K562 (cell line): ENCODE data around the gene LILRA2. TPM values are rescaled to one million over a fixed set of nuclear protein-coding genes. Genes with fewer than 3 reads are reported as not detected.

Experiments used
- ATAC-seq: fragments of 200-7000 bp; cut with Tn5 transposase; 3 replicates; pipeline ENCODE4 v1.9.1; 2020; ENCODE audit warnings: moderate library complexity
- BruUV-seq: library from RNA; stranded (reverse); fragments of 400-500 nt; replicated peaks from 2 replicates; lab custom pipeline; 2021; lab: Mats Ljungman, UMichigan
- CTCF ChIA-PET: fragments of 300-600 bp; formaldehyde crosslinking; extraction: SDS; loops from one replicate; lab custom pipeline; 2021; ENCODE audit warnings: low intra/inter-chr PET ratio; lab: Yijun Ruan, JAX
- POLR2A ChIA-PET: fragments of 300-600, 350-650 bp; sonication (Branson Sonifier 250); formaldehyde crosslinking; extraction: SDS; loops from one replicate; lab custom pipeline; 2021; ENCODE audit warnings: antibody characterized with exemption, inconsistent platforms; lab: Yijun Ruan, JAX
- DNase-seq, 4 experiments: peaks; one replicate each; pipeline versions ENCODE4 v3.0.0 to v3.0.0-alpha.2; 2011 to 2018; ENCODE audit warnings: low spot score in 3 of 4, mixed read lengths in 3 of 4; ENCODE audit errors: extremely low read depth in 1 of 4
- FAIRE-seq: peaks from 2 replicates; lab custom pipeline; 2011; peaks lifted over from hg19 to GRCh38; lab: Jason Lieb, UNC
- H2AFZ ChIP-seq: 2 replicates; pipeline ENCODE4 v1.6.0; 2011; ENCODE audit warnings: low read depth, low read length, control low read depth, inconsistent platforms
- H3K27ac ChIP-seq: fragments of 200-600 bp; 3 replicates; pipeline ENCODE4 v1.8.0; 2011; ENCODE audit warnings: low read depth, mild to moderate bottlenecking, control low read depth, inconsistent platforms, low read length, moderate library complexity, mixed read lengths; ENCODE audit errors: extremely low read depth
- H3K27me3 ChIP-seq, 2 experiments: fragments of 300-600 bp in 1 of 2; 2 replicates in 1 of 2; 3 replicates in 1 of 2; pipeline versions ENCODE4 v1.6.0 to v1.8.0; 2011; ENCODE audit warnings: inconsistent platforms in 2 of 2, low read length in 2 of 2, mild to moderate bottlenecking in 1 of 2, mixed read lengths in 1 of 2, moderate library complexity in 1 of 2; ENCODE audit not compliant: control insufficient read depth in 2 of 2, insufficient read depth in 2 of 2
- H3K36me3 ChIP-seq: fragments of 300-600 bp; 3 replicates; pipeline ENCODE4 v1.8.0; 2011; ENCODE audit warnings: mild to moderate bottlenecking, low read length, inconsistent platforms; ENCODE audit not compliant: control insufficient read depth, insufficient read depth
- H3K4me1 ChIP-seq, 2 experiments: fragments of 200-600 bp in 1 of 2; replicated peaks in 1 of 2; 2 replicates in 1 of 2; 3 replicates in 1 of 2; pipeline versions ENCODE4 v1.5.1 to v1.8.0; 2011; ENCODE audit warnings: inconsistent platforms in 2 of 2, low read length in 2 of 2, mild to moderate bottlenecking in 1 of 2, mixed read lengths in 1 of 2, moderate library complexity in 1 of 2; ENCODE audit not compliant: control insufficient read depth in 2 of 2, insufficient read depth in 2 of 2
- H3K4me2 ChIP-seq: 2 replicates; pipeline ENCODE4 v1.6.1; 2011; ENCODE audit warnings: low read length, control low read depth, inconsistent platforms, mixed read lengths; ENCODE audit not compliant: insufficient read depth
- H3K4me3 ChIP-seq: fragments of 200-600 bp; sonication (generic), shearing (Covaris generic); 2 replicates; pipeline ENCODE4 v1.5.1; 2016; ENCODE audit warnings: control low read depth, inconsistent platforms
- H3K79me2 ChIP-seq: fragments of 200-600 bp; 3 replicates; pipeline ENCODE4 v1.8.0; 2011; ENCODE audit warnings: low read length, inconsistent platforms; ENCODE audit not compliant: control insufficient read depth, insufficient read depth
- H3K9ac ChIP-seq, 2 experiments: 2 replicates each; pipeline versions ENCODE4 v1.6.0 to v1.6.1; 2011; ENCODE audit warnings: low read depth in 2 of 2, low read length in 2 of 2, control low read depth in 1 of 2, inconsistent platforms in 1 of 2, mild to moderate bottlenecking in 1 of 2, mixed read lengths in 1 of 2; ENCODE audit not compliant: insufficient read depth in 1 of 2
- H3K9me1 ChIP-seq: one replicate; pipeline ENCODE4 v1.6.0; 2011; ENCODE audit warnings: inconsistent platforms, mild to moderate bottlenecking, low read length, moderate library complexity; ENCODE audit not compliant: control insufficient read depth, insufficient read depth
- H3K9me3 ChIP-seq: replicated peaks from 2 replicates; pipeline ENCODE4 v1.5.1; 2011; ENCODE audit warnings: low read depth, low read length, inconsistent platforms; ENCODE audit not compliant: control insufficient read depth, insufficient read depth
- H4K20me1 ChIP-seq: replicated peaks from 2 replicates; pipeline ENCODE4 v1.6.1; 2011; ENCODE audit warnings: low read length, inconsistent platforms, mixed read lengths; ENCODE audit not compliant: control insufficient read depth, insufficient read depth
- BRD9 ChIP-seq: fragments of 450-650 bp; IDR thresholded peaks from 2 replicates; pipeline ENCODE4 v1.6.1; 2018; ENCODE audit warnings: low read depth; ENCODE audit not compliant: partially characterized antibody
- RBM14 ChIP-seq: fragments of 200-400 bp; formaldehyde crosslinking; IDR thresholded peaks from 2 replicates; pipeline ENCODE4 v1.6.1; 2018; ENCODE audit warnings: low read depth, mild to moderate bottlenecking, low read length, moderate library complexity, borderline replicate concordance; ENCODE audit not compliant: insufficient read depth
- RFX5 ChIP-seq: IDR thresholded peaks from 2 replicates; pipeline ENCODE4 v1.6.1; 2011; ENCODE audit warnings: low read depth, mild to moderate bottlenecking, improper control_type of control experiment, low read length
- SIN3B ChIP-seq: fragments of 450-650 bp; IDR thresholded peaks from 2 replicates; pipeline ENCODE4 v1.6.1; 2017; ENCODE audit warnings: low read depth, mild to moderate bottlenecking, moderate library complexity
- THAP12 ChIP-seq: fragments of 250-450 bp; sonication (Bioruptor Pico); IDR thresholded peaks from 2 replicates; pipeline ENCODE4 v1.9.0; 2021; ENCODE audit warnings: mild to moderate bottlenecking, inconsistent platforms
- ZBTB34 ChIP-seq: fragments of 250-450 bp; sonication (Bioruptor Pico); IDR thresholded peaks from 2 replicates; pipeline ENCODE4 v1.8.0; 2021; ENCODE audit warnings: mild to moderate bottlenecking, moderate library complexity
- WGBS: fragments of 100-300 bp; shearing (Covaris generic); methylation state at CpG from one replicate; pipeline ENCODE4 v1.1.6; 2016; ENCODE audit warnings: low coverage, mixed read lengths; ENCODE audit not compliant: insufficient coverage; ENCODE audit errors: missing lambda C conversion rate; 5-methylcytosine and 5-hydroxymethylcytosine counted together
- in situ Hi-C: fragments of 300-500 bp; cut with MboI; formaldehyde crosslinking; loops from 4 replicates; pipeline ENCODE4 v1.15.0; 2018; ENCODE audit warnings: inconsistent platforms, mixed read lengths
- intact Hi-C: fragments of 100-400 bp; cut with micrococcal nuclease; formaldehyde crosslinking; loops from 2 replicates; pipeline ENCODE4 v1.14.2; 2022
- polyA plus RNA-seq, 8 experiments: library from polyadenylated mRNA; depleted of rRNA in 4 of 8; stranded (reverse) in 5 of 8; unstranded in 3 of 8; fragments of >200 nt; fragmentation: Nextera tagmentation in 2 of 8; fragmentation: Illumina TruSeq in 1 of 8; extraction: Ambion mirVana in 2 of 8; extraction: Trizol in 1 of 8; gene quantifications; 2 replicates each; pipeline versions ENCODE4 v1.2.1 to v1.2.3, GENCODE V29; 2011 to 2014; ENCODE audit warnings: inconsistent platforms in 1 of 8, missing spikeins in 1 of 8
- total RNA-seq, 7 experiments: library from RNA; depleted of rRNA in 6 of 7; stranded (reverse); fragments of >200 nt in 6 of 7; fragmentation: Illumina TruSeq in 2 of 7; extraction: Trizol in 2 of 7; gene quantifications; 2 replicates each; pipeline versions ENCODE4 v1.2.1 to v1.2.3, GENCODE V29; 2011 to 2021; ENCODE audit warnings: low replicate concordance in 1 of 7

LILRA2 gene
- total and polyA plus RNA-seq, 9 of the 15 experiments (the other 6 are each of a cell fraction or from before 2014, with no cell fraction given) = 0.32 to 2.1 (median 0.96) TPM

GRCh38 chr19:54570316-54570715, 3.3 kb upstream of the LILRA2 start:
- TF ChIP-seq BRD9 = no peak
- no peak for TF ChIP-seq THAP12
- TF ChIP-seq ZBTB34 (CRISPR knock-in tag) = no peak
- TF ChIP-seq SIN3B = no peak
- no peak for TF ChIP-seq RBM14
- no peak for TF ChIP-seq RFX5
- intact Hi-C loops (no loop called here), in situ Hi-C loops (no loop called here)
- Histone ChIP-seq H2AFZ (no peak overlapping the region), H3K27ac (no peak overlapping the region), H3K4me2 (no peak overlapping the region), H3K27me3 (peaks cover 3 to 7% of the 10 kb centered on the region in 2 experiments; a peak in 3 of 5 replicates), H4K20me1 (no peaks in the 10 kb centered on the region), H3K4me1 (peaks cover 11 to 18% of the 10 kb centered on the region in 2 experiments), H3K9me1 (no peaks in the 10 kb centered on the region), H3K4me3 (no peak overlapping the region), H3K9me3 (no peaks in the 10 kb centered on the region), H3K9ac (no peak overlapping the region), H3K79me2 (no peaks in the 10 kb centered on the region), H3K36me3 (no peaks in the 10 kb centered on the region)
- ATAC-seq = no peak
- DNase-seq = no peak
- no TSS peak for BruUV-seq
- 0% methylated on average over 3 of the region's 3 CpGs for WGBS
- no peak for FAIRE-seq
- CTCF ChIA-PET = no interaction called here
- POLR2A ChIA-PET = no interaction called here
